HG02970 (cell line): ENCODE measurements around the gene PRKACA.

ENCODE experiments used
- ATAC-seq: cut with Tn5 transposase; IDR thresholded peaks from one replicate; pipeline ENCODE4 v1.9.1; 2021; ENCODE audit warnings: mild to moderate bottlenecking, moderate library complexity, moderate number of reproducible peaks; ENCODE audit not compliant: unreplicated experiment, low FRiP score

Gene PRKACA

DNA sequence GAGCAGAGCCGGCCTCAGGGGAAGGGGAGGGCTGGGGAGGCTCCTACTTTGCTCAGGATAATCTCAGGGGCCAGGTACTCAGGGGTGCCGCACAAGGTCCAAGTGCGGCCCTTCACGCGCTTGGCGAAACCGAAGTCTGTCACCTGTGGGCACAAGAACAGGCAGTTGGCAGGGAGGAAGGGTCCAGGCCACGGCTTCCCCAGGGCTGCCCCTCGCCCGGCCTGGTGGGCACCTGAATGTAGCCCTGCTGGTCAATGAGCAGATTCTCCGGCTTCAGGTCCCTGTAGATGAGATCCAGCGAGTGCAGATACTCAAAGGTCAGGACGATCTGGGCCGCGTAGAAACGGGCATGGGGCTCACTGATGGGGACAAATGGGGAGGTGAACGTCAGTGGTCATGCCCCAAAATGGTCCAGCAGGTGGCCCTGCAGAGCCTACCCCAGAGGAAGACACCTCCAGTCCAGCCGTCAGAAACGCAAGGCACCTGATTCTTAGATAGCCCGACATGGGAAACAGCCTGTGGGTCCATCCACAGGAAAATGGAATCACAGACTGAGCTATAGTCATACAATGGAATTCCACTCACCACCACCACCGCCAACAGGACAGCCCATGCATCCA is 19.9 kb downstream of the PRKACA start:
- no peak for ATAC-seq

GRCh38 chr19:14096272-14096992 is 21.1 kb downstream of the PRKACA start:
- no peak for ATAC-seq

GRCh38 chr19:14094854-14095253 is 22.7 kb downstream of the PRKACA start:
- ATAC-seq, result no peak

DNA sequence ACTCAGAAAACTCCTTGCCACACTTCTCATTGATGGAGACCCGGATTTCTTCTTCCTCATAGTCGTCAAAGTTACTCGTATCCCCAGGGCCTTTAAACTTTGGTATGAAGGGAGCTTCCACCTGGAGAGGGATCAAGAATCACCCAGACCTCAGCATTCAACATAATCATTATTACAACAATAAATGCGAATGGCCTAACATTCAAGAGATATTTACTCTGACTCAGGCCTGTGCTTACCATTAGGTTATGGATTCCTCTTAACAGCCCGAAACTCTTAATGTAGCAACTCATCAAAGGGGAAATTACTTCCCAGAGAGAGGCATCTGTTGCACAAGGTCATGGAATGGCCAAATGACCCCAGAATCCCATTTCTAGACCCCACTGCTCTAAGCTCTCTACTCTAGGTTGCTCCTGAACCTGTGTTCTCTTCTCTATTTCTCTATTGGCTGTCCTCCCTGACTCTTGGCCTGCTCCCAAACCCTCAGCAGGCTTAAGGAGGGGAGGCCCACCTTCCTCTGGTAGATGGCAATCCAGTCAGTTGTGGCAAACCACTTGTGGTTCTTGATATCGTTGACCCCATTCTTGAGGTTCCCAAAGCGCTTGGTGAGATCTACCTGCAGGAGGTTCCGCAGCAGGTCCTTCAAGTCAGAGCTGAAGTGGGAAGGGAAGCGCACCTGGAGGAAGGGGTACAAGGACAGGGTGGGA is 24.3 kb downstream of the PRKACA start:
- no peak for ATAC-seq

- ATAC-seq, result no peak
These were observed 25.6 kb downstream of the PRKACA start for GRCh38 chr19:14091813-14092462.

DNA sequence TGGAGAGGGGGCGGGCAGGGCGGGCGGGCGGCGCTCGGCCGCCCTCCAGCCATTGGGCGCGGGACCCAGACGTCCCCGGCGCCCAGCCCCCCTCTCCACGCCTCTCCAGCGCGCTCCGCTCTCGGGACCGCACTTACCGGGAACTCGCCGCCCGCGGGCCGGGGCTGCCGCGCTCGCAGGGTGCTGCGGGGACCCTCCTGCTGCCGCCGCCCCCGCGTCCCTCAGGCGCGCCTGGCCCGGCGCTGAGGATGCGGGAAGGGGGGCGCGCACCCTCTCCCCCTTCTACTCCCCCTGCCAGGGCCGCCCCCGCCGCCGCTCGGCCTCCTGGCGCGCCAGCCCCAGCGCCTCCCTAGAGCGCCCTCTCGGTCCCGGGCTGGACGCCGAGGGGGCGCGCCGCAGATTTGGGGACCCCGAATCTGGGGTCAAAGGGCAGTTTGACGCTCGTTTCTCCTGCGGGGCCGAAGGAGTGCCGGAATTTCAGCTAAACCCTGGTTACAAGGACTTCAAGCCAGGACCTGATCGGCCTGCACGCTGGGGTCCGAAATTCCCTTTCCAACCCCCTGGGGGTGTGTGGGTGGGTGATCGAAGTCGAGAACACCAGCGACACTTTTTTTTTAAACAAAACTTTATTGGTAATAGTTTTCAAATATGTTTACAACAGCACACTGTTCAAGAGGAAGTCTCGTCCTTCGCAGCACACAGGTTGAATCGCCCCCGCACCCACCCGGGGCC is 26.3 kb downstream of the PRKACA start:
- peak; percentile 46 for ATAC-seq

GRCh38 chr19:14090509-14091080 is 27.0 kb downstream of the PRKACA start, which contains the start of gene SAMD1:
Gene SAMD1 (minus strand): TSS chr19:14090751.
- ATAC-seq, result peak; percentile 38

DNA sequence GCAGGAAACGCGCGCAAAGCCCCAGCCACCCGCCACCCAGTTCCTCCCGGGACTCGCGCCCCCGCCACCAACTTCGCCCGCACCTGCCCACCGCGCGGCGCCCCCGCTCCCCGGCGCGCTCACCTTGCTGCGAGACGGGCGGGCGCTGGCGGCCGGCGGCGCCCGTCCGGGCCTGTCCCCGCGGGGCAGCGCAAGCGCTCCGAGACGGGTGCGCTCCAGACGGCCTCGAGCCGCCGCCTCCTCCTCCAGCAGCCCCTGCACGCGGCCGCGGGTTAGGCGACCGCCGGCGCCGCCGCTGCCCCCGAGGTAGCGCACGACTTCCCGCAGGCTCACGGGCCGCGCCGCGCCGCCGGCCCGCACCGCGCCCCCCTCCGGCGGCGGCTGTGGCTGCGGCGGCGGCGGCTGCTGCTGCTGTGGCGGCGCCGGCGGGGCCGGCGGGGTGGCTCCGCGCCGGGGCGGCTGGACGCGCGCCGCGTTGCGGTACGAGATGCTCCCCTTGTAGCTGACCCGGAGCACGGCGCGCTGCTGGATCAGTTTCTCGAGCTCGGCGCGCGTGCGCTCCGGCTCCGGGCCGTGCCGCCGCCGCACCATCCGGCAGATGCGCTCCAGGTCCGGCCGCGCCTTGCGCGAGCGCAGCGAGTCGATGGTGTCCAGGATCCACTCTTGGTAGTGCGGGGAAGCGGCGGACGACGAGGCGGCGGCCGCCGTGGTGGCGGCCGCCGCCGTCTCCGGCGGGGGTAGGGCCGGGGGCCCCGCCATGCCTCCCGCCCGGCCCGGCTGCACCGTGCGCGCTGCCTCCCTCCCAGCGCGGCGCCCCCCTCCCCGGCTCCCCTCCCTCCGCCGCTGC is 27.7 kb downstream of the PRKACA start:
- peak; percentile 19 for ATAC-seq

GRCh38 chr19:14089412-14089661 is 28.2 kb downstream of the PRKACA start:
- no peak for ATAC-seq

- ATAC-seq, result no peak
These were observed 28.7 kb downstream of the PRKACA start for GRCh38 chr19:14088634-14089411.

DNA sequence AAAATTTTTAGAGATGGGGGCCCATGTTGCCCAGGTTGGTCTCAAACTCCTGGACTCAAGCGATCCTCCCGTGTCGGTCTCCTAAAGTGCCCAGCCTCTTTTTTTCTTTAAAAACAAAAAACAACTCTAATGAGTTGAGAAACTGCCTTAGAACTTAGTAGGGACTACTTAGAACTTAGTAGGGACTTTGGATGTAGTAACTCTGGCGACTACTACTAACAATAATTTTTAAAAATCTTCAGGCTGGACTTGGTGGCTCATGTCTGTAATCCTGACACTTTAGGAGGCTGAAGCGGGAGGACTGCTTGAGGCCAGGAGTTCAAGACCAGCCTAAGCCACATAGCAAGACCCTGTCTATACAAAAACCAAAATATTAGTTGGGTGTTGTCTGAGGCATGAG is 31.5 kb downstream of the PRKACA start:
- no peak for ATAC-seq

DNA sequence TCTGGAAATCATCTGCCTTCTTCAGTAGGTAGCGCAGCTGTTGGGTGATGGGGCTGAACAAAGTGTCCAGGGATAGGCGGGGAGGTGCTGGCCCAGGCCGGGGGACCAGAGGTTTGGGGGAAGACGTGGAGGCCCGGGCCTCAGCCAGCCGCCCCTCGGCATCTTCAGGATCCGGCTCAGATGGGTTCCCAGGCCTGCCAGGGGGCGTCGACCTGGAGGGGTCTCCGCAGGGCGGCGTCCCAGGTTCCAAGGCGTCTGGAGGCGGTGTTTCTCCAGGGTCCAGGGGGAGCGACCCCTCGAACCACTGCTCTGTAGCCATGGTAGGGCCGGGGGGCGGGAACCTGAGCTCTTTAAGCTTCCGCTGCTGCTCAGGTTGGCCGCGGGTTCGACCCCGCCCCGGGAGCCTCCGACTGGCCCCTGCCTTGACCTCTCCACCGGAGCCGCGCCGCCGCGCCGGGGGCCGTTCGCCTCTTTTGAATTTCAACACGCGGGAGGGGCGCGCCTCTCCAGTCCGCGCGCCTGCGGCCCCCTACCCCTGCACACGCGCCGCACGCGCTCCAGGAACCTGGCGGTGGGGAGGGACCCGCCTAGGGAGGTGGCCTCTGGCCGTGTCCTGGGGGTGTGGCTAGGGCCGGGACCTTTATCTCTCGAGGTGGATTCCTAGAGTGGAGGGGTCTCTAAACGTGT is 32.1 kb downstream of the PRKACA start, which contains the start of gene C19orf67:
C19orf67 (minus strand) TSS at position 475 of the 687 bp plus-strand sequence; CDS start at position 319, 156 bp downstream.
- no peak for ATAC-seq

DNA sequence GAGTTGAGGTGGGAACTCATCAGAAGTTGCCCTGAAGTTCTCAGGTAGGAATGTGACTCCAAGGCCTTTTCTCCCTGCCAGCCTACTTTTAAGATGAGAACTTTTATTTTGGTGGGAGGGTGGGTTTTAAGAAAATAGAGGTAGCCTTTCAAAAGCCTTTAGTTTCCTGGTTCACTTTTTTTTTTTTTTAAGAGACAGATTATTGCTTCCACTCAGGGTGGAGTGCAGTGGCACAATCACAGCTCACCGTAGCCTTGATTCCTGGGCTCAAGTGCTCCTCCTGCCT is 34.9 kb downstream of the PRKACA start:
- ATAC-seq, result no peak

GRCh38 chr19:14081797-14082674 is 35.5 kb downstream of the PRKACA start:
- ATAC-seq, result peak; percentile 11

- peak; percentile 86 for ATAC-seq
These were observed 36.4 kb downstream of the PRKACA start for GRCh38 chr19:14080887-14081796.

DNA sequence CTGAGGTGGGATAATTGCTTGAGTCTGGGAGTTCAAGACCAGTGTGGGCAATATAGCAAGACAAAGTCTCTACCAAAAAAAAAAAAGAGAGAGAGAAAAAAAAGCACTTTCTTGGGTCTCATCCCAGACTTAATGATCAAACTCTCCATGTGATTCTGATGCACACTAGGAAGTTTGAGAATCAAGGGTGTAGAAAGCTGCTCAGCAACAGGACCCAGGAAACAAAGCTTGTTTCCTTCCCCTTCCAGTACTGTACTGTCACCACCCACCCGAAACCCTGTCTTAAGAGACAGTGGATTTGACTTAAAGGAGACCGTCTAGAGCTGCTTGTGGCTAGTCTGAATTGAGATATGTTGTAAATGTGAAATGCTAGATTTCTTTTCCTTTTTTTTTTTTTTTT is 39.2 kb downstream of the PRKACA start:
- no peak for ATAC-seq
